Fibroblast of the conjunctiva (primary cell): ENCODE measurements around the gene ZDHHC18.
A peak's percentile ranks its signal among the peaks of the same experiment; 100 is the strongest.
"Not testable (repeated sequence)": the region's sequence is repeated elsewhere in the genome, so short reads cannot be mapped to it uniquely, and the experiment has no call there.

Source experiments
- DNase-seq: peaks from one replicate; pipeline ENCODE4 v3.0.0-alpha.2; 2010; ENCODE audit warnings: low read depth

The ZDHHC18 gene

DNA sequence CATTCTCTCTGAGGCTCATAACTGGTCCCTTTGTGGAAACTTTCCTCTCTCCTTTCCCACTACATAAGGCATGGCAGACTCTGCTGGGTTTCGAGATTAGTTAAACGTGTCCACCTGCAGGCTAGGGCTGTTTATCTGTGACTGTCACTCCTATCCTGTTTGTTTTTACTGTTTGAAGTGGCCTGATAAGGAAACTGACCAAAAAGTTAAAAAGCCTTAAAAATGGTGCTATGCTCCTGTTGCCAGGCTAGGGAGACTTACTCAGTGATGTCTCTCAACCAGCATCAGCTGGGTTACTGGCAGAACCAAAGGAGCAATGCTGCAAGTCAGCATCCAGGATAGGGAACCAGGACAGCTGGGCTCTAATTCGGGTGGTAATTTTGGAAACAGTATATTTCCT lies 34.9 kb upstream of the ZDHHC18 start:
- DNase-seq: no peak

- no peak for DNase-seq
Measured at GRCh38 chr1:26792924-26793323, 33.6 kb upstream of the ZDHHC18 start.

DNA sequence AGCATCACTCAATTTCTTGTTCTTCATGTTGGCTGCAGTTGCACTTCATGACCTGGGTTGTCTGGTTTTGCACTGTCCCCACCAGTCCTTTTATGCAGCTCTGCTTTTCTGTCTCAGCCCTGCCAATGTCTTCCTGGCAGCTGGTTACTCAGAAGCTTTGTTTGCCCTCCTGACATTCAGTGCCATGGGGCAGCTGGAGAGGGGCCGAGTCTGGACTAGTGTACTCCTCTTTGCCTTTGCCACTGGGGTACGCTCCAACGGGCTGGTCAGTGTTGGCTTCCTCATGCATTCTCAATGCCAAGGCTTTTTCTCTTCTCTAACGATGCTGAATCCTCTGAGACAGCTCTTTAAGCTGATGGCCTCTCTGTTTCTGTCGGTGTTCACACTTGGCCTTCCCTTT lies 32.1 kb upstream of the ZDHHC18 start:
- DNase-seq: no peak

DNA sequence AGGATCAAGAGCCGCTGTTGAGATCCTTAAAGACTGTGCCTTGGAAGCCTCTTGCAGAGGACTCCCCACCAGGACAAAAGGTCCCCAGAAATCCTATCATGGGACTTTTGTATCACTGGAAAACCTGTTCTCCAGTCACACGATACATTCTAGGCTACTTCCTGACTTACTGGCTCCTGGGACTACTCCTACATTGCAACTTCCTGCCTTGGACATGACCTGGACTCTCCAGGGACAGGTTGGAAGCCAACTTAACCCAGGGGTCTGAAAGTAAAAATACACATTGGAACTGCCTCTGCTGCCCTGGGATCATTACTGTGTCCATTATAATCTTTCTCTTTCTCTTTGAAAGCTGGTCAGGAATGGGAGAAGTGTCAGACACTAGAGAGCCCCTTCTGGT lies 28.9 kb upstream of the ZDHHC18 start:
- no peak for DNase-seq

DNA sequence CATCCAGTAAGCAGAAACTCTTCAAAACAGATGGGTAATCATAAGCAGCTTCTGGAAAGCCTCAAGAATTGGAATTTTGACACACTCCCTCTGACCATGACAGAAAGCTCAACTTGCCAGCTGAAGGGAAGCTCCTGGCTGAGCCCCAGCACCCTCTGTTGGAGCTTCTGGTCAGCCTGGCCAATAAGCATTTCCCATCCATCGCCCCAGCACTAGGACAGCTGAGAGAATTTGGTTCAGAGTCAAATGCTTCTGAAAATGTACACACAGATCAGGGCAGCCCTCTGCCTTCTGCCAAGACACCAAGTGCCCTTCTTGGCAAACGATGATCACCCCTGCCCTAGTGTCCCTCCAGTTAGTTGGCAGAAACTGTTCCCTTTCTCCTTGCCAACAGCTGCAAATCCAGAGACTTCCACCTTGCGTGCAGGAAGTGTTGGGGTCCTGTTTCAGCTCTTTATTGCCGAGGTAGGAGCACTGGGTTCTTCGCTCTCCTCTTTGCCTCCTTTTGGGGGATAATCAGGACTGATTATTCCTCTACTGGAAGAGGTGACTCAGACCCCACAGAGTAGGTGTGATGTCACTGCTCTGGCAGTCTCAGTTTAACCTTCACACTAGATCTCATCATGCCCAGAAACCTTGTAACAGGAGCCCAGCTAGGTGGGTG lies 26.9 kb upstream of the ZDHHC18 start:
- DNase-seq: peak; percentile 94

GRCh38 chr1:26803932-26804331 lies 22.6 kb upstream of the ZDHHC18 start:
- DNase-seq: not testable (repeated sequence)

DNA sequence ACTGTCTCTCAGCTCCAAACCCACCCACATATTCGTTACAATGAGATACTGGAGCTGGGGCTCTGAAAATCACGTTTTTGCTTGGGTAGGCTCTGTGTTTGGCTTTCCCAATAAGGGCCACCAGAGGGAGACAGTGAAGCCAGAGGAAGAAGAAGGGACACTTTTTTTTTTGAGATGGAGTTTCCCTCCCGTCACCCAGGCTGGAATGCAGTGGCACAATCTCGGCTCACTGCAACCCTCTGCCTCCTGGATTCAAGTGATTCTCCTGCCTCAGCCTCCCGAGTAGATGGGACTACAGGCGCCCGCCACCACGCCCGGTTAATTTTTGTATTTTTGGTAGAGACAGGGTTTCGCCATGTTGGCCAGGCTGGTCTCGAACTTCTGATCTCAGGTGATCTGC lies 16.4 kb upstream of the ZDHHC18 start:
- DNase-seq: not testable (repeated sequence)

- no peak for DNase-seq
Measured at GRCh38 chr1:26811057-26811456, 15.4 kb upstream of the ZDHHC18 start.

- no peak for DNase-seq
Measured at GRCh38 chr1:26811708-26812107, 14.8 kb upstream of the ZDHHC18 start.

DNA sequence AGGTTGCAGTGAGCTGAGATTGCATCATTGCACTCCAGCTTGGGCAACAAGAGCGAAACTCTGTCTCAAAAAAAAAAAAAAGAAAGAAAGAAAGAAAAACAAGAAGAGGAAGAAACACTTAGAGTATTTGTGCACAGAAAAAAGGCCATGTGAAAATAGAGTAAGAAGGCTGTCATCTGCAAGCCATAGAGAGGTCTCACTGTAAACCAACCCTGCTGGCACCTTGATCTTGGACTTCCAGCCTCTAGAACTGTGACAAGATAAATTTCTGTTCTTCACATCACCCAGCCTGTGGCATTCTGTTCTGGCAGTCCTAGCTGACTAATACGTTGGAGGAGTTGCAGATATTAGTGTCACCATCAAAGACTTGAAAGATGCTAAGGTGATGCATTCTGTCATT lies 12.1 kb upstream of the ZDHHC18 start:
- no peak for DNase-seq

DNA sequence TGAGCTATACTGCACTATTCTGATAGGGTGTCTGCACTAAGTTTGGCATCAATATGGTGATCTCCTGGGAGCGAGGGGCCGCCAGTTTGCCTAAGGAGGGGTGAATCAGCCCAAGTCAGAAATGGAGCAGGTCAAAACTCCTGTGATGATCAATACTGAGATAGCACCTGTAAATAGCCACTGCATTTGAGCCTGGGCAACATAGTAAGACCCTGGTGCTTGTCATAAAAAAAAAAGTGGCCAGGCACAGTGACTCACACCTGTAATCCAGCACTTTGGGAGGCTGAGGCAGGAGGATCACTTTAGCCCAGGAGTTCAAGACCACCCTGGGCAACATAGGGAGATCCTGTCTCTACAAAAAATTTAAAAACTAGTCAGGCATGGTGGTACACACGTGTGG lies 11.6 kb upstream of the ZDHHC18 start:
- no peak for DNase-seq

GRCh38 chr1:26820784-26821269 lies 5.7 kb upstream of the ZDHHC18 start:
- no peak for DNase-seq

DNA sequence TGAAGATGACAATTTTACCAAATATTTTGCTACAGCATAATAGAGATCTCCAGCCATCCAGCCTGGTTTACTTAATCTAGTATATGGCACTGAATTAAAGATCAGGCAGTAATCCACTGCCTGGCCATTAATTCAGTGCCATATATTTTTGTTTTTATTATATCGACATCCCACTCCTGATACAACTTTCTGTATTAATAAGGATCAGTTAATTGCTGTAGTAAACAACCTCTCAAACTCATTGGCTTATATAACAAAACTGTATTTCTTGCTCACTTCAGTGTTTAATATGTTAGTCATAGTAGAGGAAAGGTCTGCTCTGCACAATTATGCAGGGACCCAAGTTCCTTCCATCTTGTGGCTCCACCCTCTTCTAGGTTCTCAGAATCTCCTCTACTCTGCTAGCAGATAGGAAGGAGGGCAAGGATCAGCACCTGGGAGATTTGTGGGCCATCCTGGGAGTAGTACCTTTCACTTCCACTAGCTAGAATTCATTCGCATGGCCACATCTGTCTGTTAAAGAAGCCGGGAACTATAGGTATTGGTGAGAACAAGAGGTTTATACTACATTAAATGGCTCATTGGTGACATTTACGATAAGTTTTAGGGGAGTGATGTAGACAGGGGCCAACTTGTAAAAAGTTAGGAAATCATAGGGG lies 3.6 kb upstream of the ZDHHC18 start:
- DNase-seq: no peak

- DNase-seq: no peak
Measured at GRCh38 chr1:26824731-26825130, 1.8 kb upstream of the ZDHHC18 start.

DNA sequence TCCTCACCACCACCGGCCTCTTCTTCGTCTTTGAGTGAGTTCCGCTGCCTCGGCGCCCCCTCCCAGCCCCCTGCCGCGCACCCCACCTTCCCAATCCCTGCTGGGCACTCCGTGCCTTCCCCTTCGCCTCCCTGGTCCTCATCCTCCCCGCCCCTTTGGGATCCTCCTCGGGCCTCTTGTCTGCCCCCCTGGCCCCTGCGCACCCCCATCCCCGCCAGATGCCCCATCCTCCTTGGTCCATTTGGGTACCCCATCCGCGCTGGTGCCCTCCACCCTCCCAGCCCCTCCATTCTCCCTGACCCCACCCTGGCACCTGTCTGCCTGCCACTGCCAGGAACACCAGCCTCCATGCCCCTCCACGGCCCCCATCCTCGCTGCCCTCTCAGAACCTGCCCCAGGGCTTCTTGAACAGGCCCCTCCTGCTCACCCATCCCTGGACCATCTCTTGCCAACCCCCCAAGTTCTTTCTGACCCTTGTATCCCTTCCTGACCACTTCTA lies 667 bp downstream of the ZDHHC18 start:
- no peak for DNase-seq

DNA sequence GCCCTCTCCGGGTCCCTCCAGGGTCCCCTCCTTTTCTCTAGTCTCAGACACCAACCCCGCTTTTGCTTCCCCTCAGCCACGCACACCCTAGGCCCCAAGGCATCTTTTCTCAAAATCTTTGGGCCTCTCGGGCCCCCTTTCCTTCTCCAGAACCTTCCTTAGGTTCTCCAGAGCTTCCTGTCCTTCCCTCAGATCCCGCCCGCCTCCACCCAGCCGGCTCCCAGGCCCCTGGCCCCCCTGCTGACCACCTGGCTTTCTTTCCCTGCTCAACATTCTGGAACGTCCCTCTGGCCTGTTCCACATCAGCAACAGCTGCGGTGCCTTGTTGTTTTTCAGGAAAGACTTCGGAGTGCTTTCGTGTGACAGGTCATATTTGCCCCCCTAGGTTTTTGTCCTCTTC lies 1.2 kb downstream of the ZDHHC18 start:
- DNase-seq: no peak

GRCh38 chr1:26828411-26828991 lies 2.0 kb downstream of the ZDHHC18 start:
- DNase-seq: no peak

GRCh38 chr1:26829184-26829911 lies 2.9 kb downstream of the ZDHHC18 start:
- DNase-seq: no peak

GRCh38 chr1:26831059-26831458 lies 4.6 kb downstream of the ZDHHC18 start:
- DNase-seq: no peak

DNA sequence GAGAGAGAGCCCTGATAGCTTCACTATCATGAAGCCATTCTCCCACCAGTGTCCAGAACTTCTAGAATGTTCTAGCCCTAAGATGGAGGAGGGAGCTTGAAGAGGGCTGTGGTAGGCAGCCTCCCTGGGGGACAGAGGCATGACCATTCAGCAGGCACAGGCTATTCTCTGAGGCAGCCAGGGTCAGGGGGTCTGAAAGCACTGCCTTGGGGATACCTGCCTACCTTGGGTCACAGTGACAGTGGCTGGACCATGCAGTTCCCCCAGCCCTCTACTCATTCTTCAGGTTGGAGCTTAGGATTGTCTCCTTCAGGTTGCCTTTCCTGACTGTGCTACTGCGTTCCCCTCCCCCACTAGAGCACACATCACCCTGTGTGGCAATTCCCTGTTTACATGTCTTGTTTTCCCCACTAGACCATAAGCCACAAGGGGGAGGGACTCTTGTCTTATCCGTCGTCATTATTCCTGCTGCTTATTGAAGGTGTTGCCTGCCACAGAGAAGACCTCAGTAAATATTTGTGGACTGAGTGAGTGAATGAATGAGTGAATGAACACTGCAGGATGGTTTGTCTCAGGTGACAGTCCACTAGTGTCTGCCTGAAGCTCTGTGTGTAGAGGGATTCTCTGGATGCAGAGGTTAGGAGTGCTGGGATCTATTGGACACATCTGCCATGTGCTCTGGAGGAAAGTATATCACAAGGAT lies 5.2 kb downstream of the ZDHHC18 start:
- DNase-seq: no peak

- no peak for DNase-seq
Measured at GRCh38 chr1:26832249-26832960, 5.9 kb downstream of the ZDHHC18 start.
